SK-MEL-5 (cell line): ENCODE data around the gene SYNGR1. TPM values are rescaled to one million over a fixed set of nuclear protein-coding genes. Genes with fewer than 3 reads are reported as not detected.

ENCODE experiments used
- DNase-seq: peaks from one replicate; pipeline ENCODE4 v3.0.0-alpha.2; 2016; ENCODE audit warnings: low read depth, low spot score
- in situ Hi-C: cut with HindIII; loops from 2 replicates; pipeline ENCODE4 v1.10.0; 2016; ENCODE audit warnings: low sequenced_read_pairs, high pct_unique_total_duplicates, low pct_unique_long_range_greater_than_20kb
- small RNA-seq, 2 experiments: library from RNA; depleted of rRNA; stranded (forward); fragments of <200 nt; gene quantifications; one replicate each; pipeline ENCODE3, GENCODE V24; 2014
- total RNA-seq: library from RNA; depleted of rRNA; stranded (reverse); fragments of >200 nt; shearing (Covaris generic); gene quantifications from 2 replicates; pipeline ENCODE4 v1.2.3, GENCODE V29; 2014; rRNA removed

Gene SYNGR1
- total RNA-seq, 1 experiment from 2014 or later = 29.6 TPM

DNA sequence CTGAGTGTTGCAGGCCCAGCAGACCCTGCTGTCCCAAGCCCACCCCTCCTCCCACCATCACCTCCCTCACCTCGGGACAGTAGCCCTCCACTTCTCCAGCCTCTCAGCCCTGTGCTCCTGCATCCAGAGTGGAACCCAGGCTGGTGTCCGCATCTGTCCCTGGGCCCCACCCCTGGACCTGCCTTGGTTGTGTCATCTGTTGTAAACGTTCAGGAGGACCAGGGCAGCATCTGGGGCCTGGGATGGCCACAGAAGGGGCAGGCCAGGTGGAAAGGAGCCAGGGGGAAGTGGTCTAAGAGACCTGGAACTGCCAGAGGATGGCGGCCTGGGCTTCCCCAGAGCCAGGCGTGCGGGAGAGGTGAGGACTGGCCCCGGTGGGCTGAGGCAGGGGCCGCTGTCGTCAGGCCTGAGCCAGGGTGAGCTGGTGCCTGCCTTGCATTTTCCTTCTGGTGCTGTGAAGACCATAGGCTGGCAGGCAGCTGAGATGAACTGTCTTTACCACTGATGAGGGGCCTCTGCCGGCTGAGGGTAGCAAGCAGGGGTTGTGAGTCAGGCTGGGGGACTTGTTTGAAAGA is 80.9 kb downstream of the SYNGR1 start:
- no peak for DNase-seq
- in situ Hi-C loops = no loop called here

DNA sequence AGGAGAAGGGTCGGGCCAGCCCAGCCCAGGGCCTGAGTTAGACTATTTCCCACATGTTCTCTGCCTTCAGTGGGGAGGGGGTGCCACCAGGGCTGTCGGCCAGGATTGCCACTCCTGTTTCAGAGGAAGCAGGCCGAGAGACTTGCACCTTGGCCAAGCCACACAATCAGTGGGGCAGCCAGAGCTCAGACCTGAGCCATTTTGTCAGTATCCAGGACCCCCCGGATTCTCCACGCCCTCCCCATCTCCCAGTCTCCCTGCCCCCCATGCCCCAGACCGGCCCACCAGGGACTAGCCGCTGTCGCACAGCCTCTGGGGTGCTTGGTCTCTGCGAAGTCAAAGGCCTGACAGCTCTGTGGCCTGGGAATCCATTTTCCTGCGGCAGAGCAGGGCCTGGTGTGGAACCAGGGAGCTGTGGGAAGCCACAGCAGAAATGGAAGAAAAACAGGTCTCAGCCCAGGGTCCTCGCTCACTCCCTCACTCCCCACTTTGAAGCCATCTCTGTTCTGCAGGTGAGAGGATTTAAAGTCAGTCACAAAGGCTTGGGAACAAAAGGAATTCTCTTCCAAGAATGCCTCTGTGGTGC is 81.5 kb downstream of the SYNGR1 start:
- DNase-seq = no peak
- in situ Hi-C loops = no loop called here

DNA sequence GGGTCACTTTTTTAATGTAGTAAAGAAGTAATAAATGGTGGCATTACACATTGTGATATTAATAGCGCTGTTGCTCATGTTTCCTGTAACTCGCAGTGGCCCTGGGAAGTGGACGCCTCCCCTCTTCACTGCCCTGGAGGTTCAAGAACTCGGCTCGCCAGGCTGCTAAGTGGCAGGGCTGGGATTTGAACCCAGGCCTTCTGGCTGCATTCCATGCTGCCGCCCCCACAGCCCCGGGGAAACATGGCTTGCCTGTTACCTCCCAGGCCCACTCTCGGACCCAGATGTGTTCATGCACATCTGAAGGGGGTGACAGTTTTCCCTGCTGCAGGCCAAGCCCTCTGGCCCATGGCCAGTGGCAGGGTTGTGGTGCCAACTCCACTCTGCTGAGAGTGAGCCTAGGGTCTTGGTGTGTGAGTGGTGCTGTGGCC is 82.0 kb downstream of the SYNGR1 start:
- no peak for DNase-seq
- in situ Hi-C loops = no loop called here

DNA sequence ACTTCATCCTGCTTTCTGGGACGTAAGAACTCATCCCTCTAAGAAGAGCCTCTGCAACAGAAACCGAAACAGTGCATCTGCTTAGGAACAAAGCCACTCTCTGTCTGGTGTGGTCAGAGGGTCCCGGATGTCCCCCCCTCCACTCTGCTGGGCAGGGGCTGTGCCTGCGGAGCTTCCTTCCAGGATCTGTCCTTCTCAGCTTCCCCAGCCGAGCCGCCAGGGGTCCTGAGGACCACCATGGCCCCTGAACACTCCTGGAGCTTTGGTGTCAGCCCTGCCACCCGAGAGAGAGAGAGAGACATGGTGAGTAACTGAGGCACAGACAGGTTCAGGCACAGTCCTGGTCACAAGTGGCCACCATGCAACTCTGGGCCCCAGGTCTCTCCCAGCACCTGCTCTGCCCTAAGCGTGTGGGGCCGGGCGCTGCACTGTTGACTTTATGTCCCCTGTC is 82.6 kb downstream of the SYNGR1 start:
- in situ Hi-C loops = no loop called here
- DNase-seq = peak; percentile 73

DNA sequence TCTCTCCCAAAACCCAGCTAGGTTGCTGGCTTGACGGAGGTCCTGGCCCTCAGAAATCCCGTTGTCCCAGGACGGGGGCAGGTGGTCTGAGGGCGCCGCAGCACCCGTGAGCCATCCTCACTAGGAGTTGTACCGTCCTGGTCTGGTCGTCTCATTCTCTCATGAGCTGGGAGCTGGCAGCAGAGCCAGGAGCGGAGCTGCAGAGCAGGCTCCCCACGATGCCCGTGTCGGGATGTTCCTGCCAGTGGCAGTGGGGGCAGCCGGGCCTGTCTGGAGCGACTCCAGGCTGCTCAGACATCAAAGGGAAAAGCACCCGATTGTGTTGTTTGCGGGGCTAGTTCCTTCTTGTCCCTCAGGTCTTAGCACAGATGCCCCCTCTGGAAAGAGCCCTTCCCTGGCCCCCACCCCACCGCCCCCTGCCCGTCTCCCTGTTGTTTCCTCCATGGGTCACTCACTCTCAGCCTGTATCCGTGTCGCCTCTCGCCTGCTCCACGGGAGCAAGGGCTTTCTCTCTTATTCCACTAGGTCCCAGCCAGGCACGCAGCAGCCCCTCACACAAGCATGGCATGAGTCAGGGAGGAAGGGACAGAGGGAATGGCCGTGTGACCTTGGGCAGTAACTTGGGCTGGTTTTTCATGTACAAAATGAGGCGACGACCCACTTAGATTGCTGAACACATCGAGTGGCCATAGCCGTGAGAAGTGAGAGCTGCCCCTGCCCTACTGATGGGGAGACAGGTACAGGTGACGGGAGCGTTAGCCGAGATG is 83.9 kb downstream of the SYNGR1 start:
- no peak for DNase-seq
- in situ Hi-C loops = no loop called here

DNA sequence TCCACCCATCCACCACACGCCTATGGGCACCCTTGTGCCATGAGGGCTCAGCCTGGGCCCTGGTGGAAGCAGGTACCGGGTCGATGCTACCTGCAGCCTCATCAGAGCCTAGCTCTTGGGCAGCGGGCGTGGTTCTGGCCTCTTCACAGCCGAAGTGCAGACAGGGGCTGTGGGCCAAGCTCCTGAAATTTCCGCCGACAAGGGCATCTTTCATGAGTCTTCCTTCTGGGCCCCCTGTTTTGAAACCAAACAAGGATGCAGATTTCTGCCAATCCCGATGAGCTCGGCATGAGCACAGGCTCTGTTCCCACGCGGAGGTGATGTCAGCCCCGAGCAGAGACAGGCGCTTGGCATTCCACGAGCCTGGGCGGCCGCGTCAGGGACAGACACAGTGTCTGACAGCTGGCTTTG is 84.5 kb downstream of the SYNGR1 start:
- in situ Hi-C loops = no loop called here
- DNase-seq = no peak

DNA sequence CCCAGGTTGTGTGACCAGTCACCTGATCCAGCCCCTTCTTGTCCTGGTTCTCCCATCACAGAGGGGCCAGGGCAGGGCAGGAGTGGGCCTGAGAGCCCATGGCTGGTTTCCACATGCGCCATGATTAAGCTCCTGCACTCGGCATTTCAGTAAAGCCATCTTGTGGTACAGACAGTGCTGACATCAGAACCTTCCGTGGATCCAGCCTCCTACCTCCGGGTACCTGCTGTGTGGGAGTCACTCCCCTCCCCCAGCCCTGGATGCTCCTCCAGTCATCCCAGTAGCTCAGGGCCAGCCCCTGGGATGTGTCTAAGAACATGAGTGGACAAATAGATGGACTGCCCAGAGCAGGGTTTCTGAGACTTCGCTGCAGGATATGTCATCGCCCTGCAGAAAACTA is 84.9 kb downstream of the SYNGR1 start:
- DNase-seq = no peak
- in situ Hi-C loops = no loop called here

Small RNA genes lying within 50 kb of the gene (small RNA-seq; reads per million reads assigned to genes)
- 0 reads per million in 2 experiments for gene SNORD43
- 2,030 to 28,572 reads per million in 2 experiments for gene SNORD83A
- 0 reads per million in 2 experiments for gene SNORD83B

Other genes with a start within 250 kb of the SYNGR1 start
- gene CBX7, start 197.3 kb upstream of the SYNGR1 start, total RNA-seq = 2.7 and 4.7 TPM in 2 replicates
- 0.05 TPM in 1 of 2 replicates, not detected in the other for gene PDGFB, start 105.0 kb upstream of the SYNGR1 start, total RNA-seq
- 3,161 and 3,465 TPM in 2 replicates for gene RPL3, start 30.4 kb upstream of the SYNGR1 start, total RNA-seq
- gene TAB1, start 49.8 kb downstream of the SYNGR1 start, total RNA-seq = 14.5 and 16.6 TPM in 2 replicates
- 0.90 and 0.98 TPM in 2 replicates for gene MGAT3, start 107.0 kb downstream of the SYNGR1 start, total RNA-seq
- 34.1 and 35.5 TPM in 2 replicates for gene MIEF1, start 152.3 kb downstream of the SYNGR1 start, total RNA-seq
- gene ATF4, start 170.6 kb downstream of the SYNGR1 start, total RNA-seq = 794 and 900 TPM in 2 replicates
- 173 and 176 TPM in 2 replicates for gene RPS19BP1, start 182.8 kb downstream of the SYNGR1 start, total RNA-seq
- gene CACNA1I, start 220.8 kb downstream of the SYNGR1 start, total RNA-seq = not detected in 2 replicates